Right ventricle myocardium inferior (tissue), 1 donor: ENCODE measurements around the gene FAM187B. TPM values are rescaled to one million over a fixed set of nuclear protein-coding genes. Genes with fewer than 3 reads are reported as not detected.
A peak's percentile ranks its signal among the peaks of the same experiment; 100 is the strongest.

Experiments
- ATAC-seq: fragments of 200-7000 bp; cut with Tn5 transposase; one replicate; pipeline ENCODE4 v1.9.1; 2020; ENCODE audit warnings: mild to moderate bottlenecking, moderate library complexity
- DNase-seq: peaks from one replicate; pipeline ENCODE4 v3.0.0; 2021; ENCODE audit errors: missing footprints
- intact Hi-C: fragments of 100-400 bp; cut with DNase I; formaldehyde crosslinking; loops from one replicate; pipeline ENCODE4 v1.11.0; 2022
- total RNA-seq: library from RNA; stranded (reverse); fragmentation: NEBNext Ultra II Directional; extraction: Animal tissue kit (Norgen Biotek cat#: 25700); gene quantifications from one replicate; pipeline ENCODE4 v1.2.1, GENCODE V29; 2021
- donor health status: DM: no; HTN: yes; CAD: no; lungs with severe emphysema.

The FAM187B gene
- total RNA-seq, 1 donor from 2014 or later: not detected

DNA sequence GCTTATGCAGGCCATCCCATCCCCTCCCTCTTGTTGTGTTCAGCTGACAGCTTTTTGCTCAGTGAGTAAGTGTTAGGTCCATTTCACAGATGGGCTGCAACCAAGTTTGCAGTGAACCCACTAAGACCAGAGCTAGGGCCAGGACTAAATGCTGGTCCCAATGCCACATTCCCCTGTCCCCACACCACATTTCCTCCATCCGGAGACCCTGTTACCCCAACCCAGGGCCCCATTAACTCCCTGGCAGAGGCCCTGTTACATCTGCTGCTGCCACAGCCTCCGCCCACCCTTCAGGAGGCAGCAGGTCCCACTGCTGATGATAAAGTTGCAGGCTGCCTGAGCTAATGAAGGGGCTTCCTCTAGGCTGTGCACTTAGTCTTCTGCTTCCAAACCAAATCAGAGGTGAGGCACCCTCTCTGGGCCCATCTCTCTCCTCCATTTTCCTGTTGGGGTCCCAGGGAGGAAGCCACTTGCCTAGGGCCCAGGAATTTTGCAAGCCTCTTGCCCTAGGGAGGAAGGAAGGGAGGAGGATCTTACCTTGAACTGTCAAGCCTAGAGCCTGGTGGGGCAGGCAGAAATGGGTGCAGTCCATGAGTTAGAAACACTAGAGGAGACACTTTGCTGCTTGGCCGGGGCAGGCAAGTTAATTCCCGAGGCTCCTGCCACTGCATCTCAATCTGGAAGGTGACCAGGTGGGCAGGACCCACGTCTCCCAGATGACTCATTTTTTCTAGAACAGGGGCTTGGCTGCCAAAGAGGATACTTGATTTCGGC lies 36.8 kb upstream of the FAM187B start:
- intact Hi-C loops: loop anchor here (5.0 to 10.0 kb wide), 4 partner anchors 53 to 221 kb away; partner anchors contain the start of genes FXYD7 and HPN
- no peak for ATAC-seq
- peak; percentile 23 for DNase-seq

DNA sequence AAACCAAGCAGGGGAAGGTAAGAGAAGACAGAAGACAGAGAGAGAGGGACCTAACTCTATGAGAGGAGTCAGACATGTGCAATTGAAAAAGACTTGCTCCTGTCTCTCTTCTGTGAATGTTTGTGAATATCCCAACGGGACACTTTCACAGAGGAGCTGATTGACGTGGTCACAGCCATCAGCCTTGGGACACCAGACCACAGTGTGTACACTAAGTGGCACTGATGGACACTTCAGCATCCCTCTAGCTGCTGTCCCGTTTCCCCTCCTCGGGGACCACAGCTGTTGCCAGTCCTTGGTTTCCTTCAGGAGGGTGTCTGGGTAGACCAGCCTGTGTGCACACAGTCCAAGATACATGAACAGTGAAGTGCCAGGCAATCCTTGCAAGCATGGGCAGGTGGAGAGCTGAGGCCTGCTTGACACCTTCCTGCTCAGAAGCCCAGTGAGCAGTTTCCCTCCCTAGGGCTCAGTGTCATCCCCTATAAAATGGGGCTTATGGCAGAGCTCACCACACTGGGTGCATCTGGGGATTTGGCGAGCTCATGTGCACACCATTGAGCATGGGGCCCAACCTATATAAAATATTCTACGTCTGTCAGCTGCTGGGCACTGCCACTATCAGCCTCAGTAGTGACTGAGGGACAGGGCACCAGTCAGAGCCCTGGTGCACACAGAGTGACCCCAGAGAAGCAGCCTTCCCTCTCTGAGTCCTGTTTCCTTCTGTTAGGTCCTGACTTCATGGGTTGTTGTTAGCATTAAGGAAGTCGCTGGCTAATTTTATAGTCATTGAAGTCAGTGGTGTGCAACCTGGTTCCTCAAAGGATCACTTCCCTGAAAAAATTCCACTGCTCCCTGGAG lies 36.0 kb upstream of the FAM187B start:
- DNase-seq: peak; percentile 35
- intact Hi-C loops: loop anchor here (5.0 to 10.0 kb wide), 4 partner anchors 52 to 220 kb away; partner anchors contain the start of genes FXYD7 and HPN
- no peak for ATAC-seq

DNA sequence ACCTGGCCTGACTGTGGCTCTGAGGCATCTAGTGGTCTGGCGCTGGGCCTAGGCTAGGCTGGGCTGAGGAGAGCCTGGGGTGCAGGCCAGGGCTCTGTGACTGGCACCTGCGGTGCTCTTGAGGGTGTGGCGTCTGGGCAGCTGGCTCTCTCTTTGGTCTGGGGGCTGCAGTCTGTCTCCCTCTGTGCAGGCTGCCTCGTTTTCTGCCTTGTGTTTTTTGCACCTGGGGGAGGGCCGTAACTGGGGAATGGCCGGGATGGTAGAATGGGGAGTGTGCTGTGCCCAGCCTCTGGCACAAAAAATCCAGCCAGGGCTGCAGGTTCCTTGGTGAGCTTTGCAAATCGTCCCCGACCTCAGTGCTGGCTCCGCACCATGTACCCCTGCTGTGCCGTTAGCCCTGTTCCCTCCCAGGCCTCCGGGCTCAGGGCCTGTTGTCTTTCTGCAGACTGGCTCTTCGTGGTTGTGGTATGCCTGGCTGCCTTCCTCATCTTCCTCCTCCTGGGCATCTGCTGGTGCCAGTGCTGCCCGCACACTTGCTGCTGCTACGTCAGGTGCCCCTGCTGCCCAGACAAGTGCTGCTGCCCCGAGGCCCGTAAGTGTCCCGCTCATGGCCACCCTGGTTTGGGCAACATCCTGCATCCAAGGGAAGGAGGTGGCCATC lies 33.7 kb upstream of the FAM187B start:
- DNase-seq (peak; percentile 61), ATAC-seq (peak; percentile 7)
- intact Hi-C loops: loop anchor here (10.0 kb wide), 1 partner anchor 217 kb away; the partner anchor contains the start of gene HPN

- intact Hi-C loops: loop anchor here (10.0 kb wide), 1 partner anchor 217 kb away; the partner anchor contains the start of gene HPN
- ATAC-seq: no peak
- no peak for DNase-seq
These were observed 33.0 kb upstream of the FAM187B start for GRCh38 chr19:35261356-35262100.

DNA sequence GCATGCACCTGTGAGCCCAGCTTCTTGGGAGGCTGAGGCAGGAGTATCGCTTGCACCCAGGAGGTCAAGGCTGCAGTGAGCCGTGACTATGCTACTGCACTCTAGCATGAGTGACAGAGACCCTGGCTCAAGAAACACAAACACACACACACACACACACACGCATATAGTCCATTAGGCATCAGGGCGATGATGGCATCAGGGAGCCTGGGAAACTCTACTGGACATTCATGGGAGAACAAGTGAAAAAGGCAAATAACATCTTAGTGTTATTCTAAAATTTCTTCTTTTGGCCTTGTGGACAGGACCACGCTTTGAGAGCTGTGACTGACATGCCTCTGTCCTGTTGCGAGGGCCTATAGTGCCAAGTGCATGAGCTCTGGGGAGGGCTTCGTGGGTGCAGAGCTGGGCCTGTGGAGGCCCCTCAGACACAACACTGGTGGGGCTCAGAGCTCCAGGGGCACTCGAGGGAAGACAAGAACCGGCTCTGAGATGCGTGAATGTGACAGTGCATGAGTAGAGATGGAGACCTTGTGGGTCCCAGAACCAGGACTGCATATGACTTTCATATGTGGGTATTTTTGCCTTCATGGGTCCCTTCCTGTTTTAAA lies 32.3 kb upstream of the FAM187B start:
- intact Hi-C loops: loop anchor here (10.0 kb wide), 1 partner anchor 216 kb away; the partner anchor contains the start of gene HPN
- ATAC-seq: no peak
- peak; percentile 20 for DNase-seq

- intact Hi-C loops: no loop called here
- no peak for ATAC-seq
These were observed 28.5 kb upstream of the FAM187B start for GRCh38 chr19:35257113-35257461.

GRCh38 chr19:35256566-35256965 lies 28.0 kb upstream of the FAM187B start:
- no peak for DNase-seq
- no peak for ATAC-seq

More at GRCh38 chr19:35257113-35257461, 28.5 kb upstream of the FAM187B start:
- no peak for DNase-seq

DNA sequence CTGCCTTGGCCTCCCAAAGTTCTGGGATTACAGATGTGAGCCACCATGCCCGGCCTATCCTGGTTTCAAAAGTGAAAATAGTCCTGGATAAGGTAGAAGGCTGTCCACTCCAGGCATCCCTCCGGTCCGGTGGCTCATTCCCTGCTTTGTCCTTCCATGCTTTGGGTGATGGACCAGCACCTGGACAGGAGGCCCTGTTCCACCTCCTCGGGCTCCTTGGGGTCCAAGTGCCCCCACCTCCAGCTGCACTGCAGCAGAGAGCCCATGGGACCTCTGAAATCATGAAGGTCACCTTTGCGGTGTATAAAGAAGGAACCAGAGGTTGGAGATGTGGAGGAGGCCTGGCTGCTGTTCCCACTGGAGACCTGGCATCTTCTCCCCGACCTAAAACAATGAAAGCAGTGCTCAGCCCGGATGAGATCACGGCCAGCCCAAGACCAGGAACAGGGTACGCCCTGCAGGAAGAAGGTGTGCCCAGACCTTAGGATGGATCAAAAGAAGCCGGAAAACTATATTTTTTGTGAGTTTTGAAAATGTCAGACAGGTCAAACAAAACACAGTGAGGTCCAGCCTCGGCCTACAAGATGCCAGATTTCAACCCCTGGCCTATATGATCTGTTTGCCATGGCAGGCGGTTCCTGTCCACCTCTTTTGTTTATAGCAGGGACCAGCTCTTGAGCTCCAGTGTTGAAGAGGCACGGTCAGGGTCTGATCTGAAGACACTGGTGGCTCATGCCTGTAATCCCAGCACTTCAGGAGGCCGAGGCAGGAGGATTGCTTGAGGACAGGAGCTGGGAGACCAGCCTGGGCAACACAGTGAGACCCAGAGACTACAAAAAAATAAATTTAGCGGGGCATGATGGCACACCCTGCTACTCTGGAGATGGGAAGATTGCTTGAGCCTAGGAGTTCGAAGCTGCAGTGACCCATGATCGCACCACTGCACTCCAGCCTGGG lies 26.1 kb upstream of the FAM187B start:
- no peak for DNase-seq
- intact Hi-C loops: no loop called here
- ATAC-seq: no peak

More at GRCh38 chr19:35256566-35256965, 28.0 kb upstream of the FAM187B start:
- intact Hi-C loops: no loop called here

DNA sequence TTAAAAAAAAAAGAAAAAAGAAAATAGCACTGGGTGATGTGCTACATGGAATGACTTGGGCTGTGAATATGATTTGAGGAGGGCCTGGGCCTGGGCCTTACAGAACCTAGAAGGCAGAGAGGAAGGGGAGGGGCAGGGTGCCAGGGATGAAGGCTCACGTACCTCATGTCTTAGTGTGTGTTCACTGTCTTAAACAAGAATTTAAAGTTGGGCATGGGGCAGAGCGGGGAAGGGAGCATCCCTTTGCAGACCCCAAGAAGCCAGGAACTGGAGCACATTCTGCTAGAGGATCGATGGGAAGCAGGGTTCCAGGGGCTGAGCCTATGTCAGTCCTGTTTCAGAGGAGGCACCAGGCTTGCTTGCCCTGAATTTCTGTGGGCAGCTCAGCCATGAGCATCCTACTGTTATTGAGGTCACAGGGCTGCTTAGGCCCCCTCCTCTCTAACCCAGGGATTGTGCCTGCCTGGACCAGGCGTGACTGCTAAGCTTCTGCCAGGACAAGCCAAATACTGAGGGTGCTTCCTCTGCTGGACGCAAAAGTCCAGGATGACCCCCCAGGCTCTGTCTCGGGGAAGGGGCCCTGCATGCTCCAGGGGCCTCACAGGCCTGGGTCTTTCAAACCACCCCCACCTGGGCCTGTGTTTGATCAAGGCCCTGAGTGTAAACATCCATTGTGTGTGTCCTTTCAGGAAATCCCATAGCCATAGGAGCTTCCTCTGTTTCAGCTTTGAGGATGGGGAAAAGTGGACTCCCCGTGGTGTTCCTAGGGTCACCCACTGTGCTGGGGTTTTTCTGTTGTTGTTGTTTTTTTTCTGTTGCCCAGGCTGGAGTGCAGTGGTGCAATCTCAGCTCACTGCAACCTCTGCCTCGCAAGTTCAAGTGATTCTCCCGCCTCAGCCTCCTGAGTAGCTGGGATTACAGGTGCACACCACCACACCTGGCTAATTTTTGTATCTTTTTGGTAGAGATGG lies 25.1 kb upstream of the FAM187B start:
- ATAC-seq (no peak), DNase-seq (no peak)
- intact Hi-C loops: no loop called here

DNA sequence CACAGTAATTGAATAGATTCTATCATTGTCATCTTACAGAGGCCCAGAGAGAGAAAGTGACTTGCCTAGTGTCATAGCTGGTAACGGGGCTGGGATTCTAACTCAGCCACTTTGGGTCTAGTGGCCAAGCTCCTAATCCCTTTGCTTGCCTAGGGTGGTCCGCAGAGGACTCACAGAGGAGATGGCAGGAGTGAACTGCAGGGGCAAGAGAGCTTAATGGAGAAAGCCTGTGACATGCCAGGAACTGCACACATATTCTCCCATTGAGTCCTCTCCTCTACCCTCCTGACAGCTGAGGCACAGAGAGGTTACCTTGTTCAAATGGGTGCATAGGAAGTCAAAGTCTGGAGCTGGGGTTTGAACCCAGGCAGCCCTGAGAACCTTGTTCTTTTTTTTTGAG lies 22.9 kb upstream of the FAM187B start:
- ATAC-seq: no peak
- intact Hi-C loops: no loop called here
- no peak for DNase-seq

DNA sequence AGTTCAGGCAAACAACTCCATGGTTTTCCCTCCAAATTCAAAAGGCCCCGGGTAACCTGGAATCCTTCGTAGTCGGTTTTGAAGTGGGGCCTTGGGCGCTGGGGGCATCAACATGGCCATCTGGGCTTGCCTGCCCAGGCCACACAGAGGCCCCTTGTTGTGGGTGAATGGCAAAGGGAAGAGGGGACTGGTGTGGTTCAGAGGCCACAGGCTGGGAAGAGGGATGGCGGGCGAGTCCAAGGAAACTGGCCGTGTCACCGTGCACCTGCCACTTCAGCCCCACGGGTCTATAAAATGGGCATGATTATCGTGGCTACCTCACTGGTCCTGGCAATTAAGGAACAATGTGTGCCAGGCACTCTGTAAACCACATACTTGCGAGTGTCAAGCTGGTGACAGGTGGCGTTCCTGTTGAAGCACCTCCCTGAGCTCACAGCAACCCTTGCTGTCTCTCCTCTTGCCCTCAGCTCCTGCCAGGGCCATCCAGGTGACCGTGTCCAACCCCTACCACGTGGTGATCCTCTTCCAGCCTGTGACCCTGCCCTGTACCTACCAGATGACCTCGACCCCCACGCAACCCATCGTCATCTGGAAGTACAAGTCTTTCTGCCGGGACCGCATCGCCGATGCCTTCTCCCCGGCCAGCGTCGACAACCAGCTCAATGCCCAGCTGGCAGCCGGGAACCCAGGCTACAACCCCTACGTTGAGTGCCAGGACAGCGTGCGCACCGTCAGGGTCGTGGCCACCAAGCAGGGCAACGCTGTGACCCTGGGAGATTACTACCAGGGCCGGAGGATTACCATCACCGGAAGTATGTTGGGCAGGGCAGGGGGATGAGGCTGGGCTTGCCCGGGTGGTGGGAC lies 21.5 kb upstream of the FAM187B start:
- no peak for ATAC-seq
- intact Hi-C loops: no loop called here
- DNase-seq: peak; percentile 35

GRCh38 chr19:35249146-35249847 lies 20.8 kb upstream of the FAM187B start:
- intact Hi-C loops: no loop called here
- ATAC-seq: no peak

DNA sequence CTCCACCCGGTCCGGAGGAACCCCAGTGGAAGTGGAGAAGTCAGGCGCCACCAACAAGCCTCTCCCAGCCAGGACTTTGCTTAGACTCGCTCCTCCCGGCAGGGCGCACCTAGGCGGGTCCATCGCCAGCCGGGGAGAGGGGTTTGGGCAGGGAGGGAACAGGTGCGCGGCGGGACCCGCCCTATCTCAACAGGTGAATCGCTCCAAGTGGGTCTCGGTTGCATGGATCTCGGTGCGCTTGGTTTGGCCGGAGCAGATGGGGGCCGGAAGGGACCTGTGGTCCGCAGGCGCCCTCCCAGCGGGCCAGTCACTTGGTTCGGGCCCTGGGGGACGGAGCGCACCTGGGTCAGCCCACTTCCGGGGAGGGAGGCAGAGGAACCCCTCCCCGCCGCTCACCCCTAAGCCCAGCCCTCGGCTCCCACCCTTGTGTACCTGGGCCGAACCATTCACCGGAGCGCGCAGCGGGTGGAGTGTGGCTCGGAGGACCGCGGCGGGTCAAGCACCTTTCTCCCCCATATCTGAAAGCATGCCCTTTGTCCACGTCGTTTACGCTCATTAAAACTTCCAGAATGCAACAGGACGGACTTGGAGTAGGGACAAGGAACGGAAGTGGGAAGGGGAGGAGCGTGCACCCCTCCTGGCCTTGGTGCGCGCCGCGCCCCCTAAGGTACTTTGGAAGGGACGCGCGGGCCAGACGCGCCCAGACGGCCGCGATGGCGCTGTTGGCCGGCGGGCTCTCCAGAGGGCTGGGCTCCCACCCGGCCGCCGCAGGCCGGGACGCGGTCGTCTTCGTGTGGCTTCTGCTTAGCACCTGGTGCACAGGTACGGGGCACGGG lies 20.0 kb upstream of the FAM187B start, which contains the start of gene LSR:
LSR (plus strand) TSS at position 693 of the 836 bp plus-strand sequence; CDS start at position 714, 21 bp downstream.
- intact Hi-C loops: no loop called here
- ATAC-seq (peak; percentile 53), DNase-seq (peak; percentile 67)

More at GRCh38 chr19:35249146-35249847, 20.8 kb upstream of the FAM187B start:
- DNase-seq: no peak
